T-helper 2 cell (primary cell): ENCODE results near the gene SOX8.
A peak's percentile ranks its signal among the peaks of the same experiment; 100 is the strongest.

Experiments
- DNase-seq, 5 experiments: peaks; one replicate each; pipeline versions ENCODE4 v3.0.0 to v3.0.0-alpha.2; 2012 to 2022

SOX8 gene

GRCh38 chr16:1009358-1010150 is 28.0 kb downstream of the SOX8 start:
- DNase-seq = no peak

- no peak for DNase-seq
Measured at GRCh38 chr16:1010251-1010650, 28.7 kb downstream of the SOX8 start.

- no peak for DNase-seq
Measured at GRCh38 chr16:1010815-1011214, 29.2 kb downstream of the SOX8 start.

GRCh38 chr16:1011316-1012082 is 29.9 kb downstream of the SOX8 start:
- no peak for DNase-seq

- DNase-seq = no peak
Measured at GRCh38 chr16:1012135-1012534, 30.6 kb downstream of the SOX8 start.

GRCh38 chr16:1012722-1013592 is 31.4 kb downstream of the SOX8 start:
- no peak for DNase-seq

GRCh38 chr16:1013593-1013900 is 32.0 kb downstream of the SOX8 start:
- no peak for DNase-seq

GRCh38 chr16:1014221-1014620 is 32.7 kb downstream of the SOX8 start:
- DNase-seq = no peak

GRCh38 chr16:1014771-1015495 is 33.4 kb downstream of the SOX8 start:
- no peak for DNase-seq

- no peak for DNase-seq
Measured at GRCh38 chr16:1018447-1019198, 37.1 kb downstream of the SOX8 start.

- no peak for DNase-seq
Measured at GRCh38 chr16:1019231-1020090, 37.9 kb downstream of the SOX8 start.

GRCh38 chr16:1020091-1020399 is 38.5 kb downstream of the SOX8 start:
- DNase-seq = no peak

- no peak for DNase-seq
Measured at GRCh38 chr16:1020591-1020990, 39.0 kb downstream of the SOX8 start.

- DNase-seq = no peak
Measured at GRCh38 chr16:1021553-1022160, 40.1 kb downstream of the SOX8 start.

- no peak for DNase-seq
Measured at GRCh38 chr16:1022466-1022865, 40.9 kb downstream of the SOX8 start.

- no peak for DNase-seq
Measured at GRCh38 chr16:1024138-1024537, 42.6 kb downstream of the SOX8 start.

GRCh38 chr16:1025183-1025809 is 43.7 kb downstream of the SOX8 start:
- DNase-seq = peak in 1 of 5 experiments; percentile 30

- no peak for DNase-seq
Measured at GRCh38 chr16:1026057-1026783, 44.6 kb downstream of the SOX8 start.

GRCh38 chr16:1026784-1027500 is 45.4 kb downstream of the SOX8 start:
- no peak for DNase-seq
